Endothelial cell of umbilical vein (primary cell): ENCODE measurements around the gene DGKB. TPM values are rescaled to one million over a fixed set of nuclear protein-coding genes. Genes with fewer than 3 reads are reported as not detected.

Experiments used
- BruUV-seq: library from RNA; stranded (reverse); fragments of 400-500 nt; replicated peaks from 2 replicates; lab custom pipeline; 2021; lab: Mats Ljungman, UMichigan
- CTCF ChIA-PET: fragments of 300-600, 350-600 bp; sonication (Branson Sonifier 250); formaldehyde crosslinking; loops from one replicate; lab custom pipeline; 2021; ENCODE audit warnings: antibody characterized with exemption, inconsistent platforms; lab: Charles Lee
- POLR2A ChIA-PET: fragments of 300-600, 350-600 bp; sonication (Branson Sonifier 250); formaldehyde crosslinking; loops from one replicate; lab custom pipeline; 2021; ENCODE audit warnings: antibody characterized with exemption, inconsistent platforms; lab: Charles Lee
- DNase-seq: peaks from one replicate; pipeline ENCODE4 v3.0.0-alpha.2; 2011; ENCODE audit warnings: low read depth, low spot score
- FAIRE-seq: peaks from 2 replicates; lab custom pipeline; 2011; peaks lifted over from hg19 to GRCh38; lab: Jason Lieb, UNC
- H2AFZ ChIP-seq: 2 replicates; pipeline ENCODE4 v1.6.0; 2012; ENCODE audit warnings: low read depth, low read length, control low read depth, inconsistent platforms
- H3K27ac ChIP-seq: 2 replicates; pipeline ENCODE4 v1.5.1; 2011; ENCODE audit warnings: low read depth, mild to moderate bottlenecking, control low read depth, low read length, moderate library complexity; ENCODE audit not compliant: insufficient read depth
- H3K27me3 ChIP-seq, 2 experiments: 2 replicates each; pipeline versions ENCODE4 v1.6.0 to v1.6.1; 2011; ENCODE audit warnings: low read length in 2 of 2, mixed read lengths in 1 of 2; ENCODE audit not compliant: control insufficient read depth in 2 of 2, insufficient read depth in 2 of 2
- H3K36me3 ChIP-seq, 2 experiments: 2 replicates in 1 of 2; 3 replicates in 1 of 2; pipeline ENCODE4 v1.5.1; 2011; ENCODE audit warnings: low read length in 2 of 2, mild to moderate bottlenecking in 1 of 2, moderate library complexity in 1 of 2; ENCODE audit not compliant: control insufficient read depth in 2 of 2, insufficient read depth in 2 of 2; ENCODE audit errors: extremely low read depth in 1 of 2
- H3K4me1 ChIP-seq: 3 replicates; pipeline ENCODE4 v1.5.1; 2011; ENCODE audit warnings: mild to moderate bottlenecking, low read length; ENCODE audit not compliant: control insufficient read depth, insufficient read depth; ENCODE audit errors: extremely low read depth
- H3K4me2 ChIP-seq: 2 replicates; pipeline ENCODE4 v1.6.1; 2011; ENCODE audit warnings: low read length, control low read depth, mixed read lengths; ENCODE audit not compliant: insufficient read depth
- H3K4me3 ChIP-seq, 3 experiments: fragments of 200-600 bp in 1 of 3; sonication (generic), shearing (Covaris generic) in 1 of 3; replicated peaks in 1 of 3; 2 replicates each; pipeline ENCODE4 v1.5.1; 2011 to 2016; ENCODE audit warnings: control low read depth in 3 of 3, low read length in 3 of 3, mild to moderate bottlenecking in 2 of 3, inconsistent platforms in 1 of 3, low read depth in 1 of 3, moderate library complexity in 1 of 3; ENCODE audit not compliant: insufficient read depth in 1 of 3
- H3K79me2 ChIP-seq: 2 replicates; pipeline ENCODE4 v1.6.0; 2012; ENCODE audit warnings: low read length, inconsistent platforms; ENCODE audit not compliant: control insufficient read depth, insufficient read depth
- H3K9ac ChIP-seq: replicated peaks from 2 replicates; pipeline ENCODE3; 2011; ENCODE audit warnings: low read length, control low read depth; ENCODE audit not compliant: insufficient read depth; ENCODE audit errors: extremely low read depth
- H3K9me1 ChIP-seq: replicated peaks from 3 replicates; pipeline ENCODE4 v1.6.0; 2011; ENCODE audit warnings: mild to moderate bottlenecking, low read length; ENCODE audit not compliant: control insufficient read depth, insufficient read depth; ENCODE audit errors: extremely low read depth
- H3K9me3 ChIP-seq: replicated peaks from 2 replicates; pipeline ENCODE4 v1.5.1; 2012; ENCODE audit warnings: low read length, inconsistent platforms; ENCODE audit not compliant: control insufficient read depth, insufficient read depth
- H4K20me1 ChIP-seq: replicated peaks from 2 replicates; pipeline ENCODE3; 2011; ENCODE audit warnings: mild to moderate bottlenecking, low read length; ENCODE audit not compliant: control insufficient read depth, insufficient read depth; ENCODE audit errors: extremely low read depth
- EZH2 ChIP-seq: IDR thresholded peaks from 2 replicates; pipeline ENCODE4 v1.6.1; 2012; ENCODE audit warnings: borderline replicate concordance, low read depth, mild to moderate bottlenecking, moderate library complexity, low read length, inconsistent platforms; ENCODE audit not compliant: severe bottlenecking
- FOS ChIP-seq: IDR thresholded peaks from 2 replicates; pipeline ENCODE4 v1.6.1; 2011; ENCODE audit warnings: mild to moderate bottlenecking, low read length, moderate library complexity, borderline replicate concordance; ENCODE audit not compliant: insufficient read depth
- GATA2 ChIP-seq: IDR thresholded peaks from 2 replicates; pipeline ENCODE4 v1.7.0; 2011; ENCODE audit warnings: low read depth, mild to moderate bottlenecking, moderate library complexity, mixed read lengths, low read length; ENCODE audit not compliant: insufficient read length, insufficient read depth
- JUN ChIP-seq: IDR thresholded peaks from 2 replicates; pipeline ENCODE4 v1.6.1; 2011; ENCODE audit warnings: borderline replicate concordance, low read depth; ENCODE audit not compliant: insufficient read length, insufficient read depth
- MYC ChIP-seq: IDR thresholded peaks from one replicate; pipeline ENCODE4 v1.6.1; 2011; ENCODE audit warnings: mild to moderate bottlenecking, low read depth, low read length
- POLR2A ChIP-seq: IDR thresholded peaks from 2 replicates; pipeline ENCODE4 v1.6.1; 2012; ENCODE audit warnings: low read depth, mild to moderate bottlenecking, control low read depth, low read length
- POLR2AphosphoS5 ChIP-seq: IDR thresholded peaks from 2 replicates; pipeline ENCODE4 v1.6.1; 2012; ENCODE audit warnings: low read depth, mild to moderate bottlenecking, control low read depth, low read length, moderate library complexity; ENCODE audit not compliant: insufficient read depth
- dilution Hi-C: fragments of 300-500 bp; cut with MboI; formaldehyde crosslinking; loops from one replicate; pipeline ENCODE4 v1.15.0; 2019; ENCODE audit warnings: low sequenced_read_pairs; ENCODE audit not compliant: extremely low pct_ligation_motif_present
- intact Hi-C: fragments of 100-400 bp; cut with micrococcal nuclease; formaldehyde crosslinking; loops from one replicate; pipeline ENCODE4 v1.10.0; 2022
- polyA plus RNA-seq, 4 experiments: library from polyadenylated mRNA; depleted of rRNA in 3 of 4; stranded (reverse) in 3 of 4; unstranded in 1 of 4; fragments of >200 nt; gene quantifications; 2 replicates each; pipeline versions ENCODE4 v1.2.1 to v1.2.3, GENCODE V29; 2011 to 2012; ENCODE audit warnings: missing spikeins in 1 of 4
- total RNA-seq: library from RNA; stranded (reverse); gene quantifications from 2 replicates; pipeline ENCODE4 v1.2.3, GENCODE V29; 2021
- TF ChIP-seq, protein P1 (sequence below), 2 donors: IDR thresholded peaks; 1 replicate in 1 of 2; 2 replicates in 1 of 2; pipeline ENCODE4 v1.5.1; 2011; ENCODE audit warnings: low read length in 2 of 2, mild to moderate bottlenecking in 2 of 2, moderate library complexity in 2 of 2, control low read depth in 1 of 2, inconsistent platforms in 1 of 2, low read depth in 1 of 2; ENCODE audit not compliant: insufficient read depth in 1 of 2; ENCODE audit errors: extremely low read depth in 1 of 2
- TF ChIP-seq, protein P2 (sequence below): IDR thresholded peaks from 2 replicates; pipeline ENCODE4 v1.6.1; 2011; ENCODE audit not compliant: insufficient read depth, insufficient read length

The DGKB gene
- total and polyA plus RNA-seq, 2 donors (not counting 3 experiments of a cell fraction or from before 2014, with no cell fraction given), result not detected

DNA sequence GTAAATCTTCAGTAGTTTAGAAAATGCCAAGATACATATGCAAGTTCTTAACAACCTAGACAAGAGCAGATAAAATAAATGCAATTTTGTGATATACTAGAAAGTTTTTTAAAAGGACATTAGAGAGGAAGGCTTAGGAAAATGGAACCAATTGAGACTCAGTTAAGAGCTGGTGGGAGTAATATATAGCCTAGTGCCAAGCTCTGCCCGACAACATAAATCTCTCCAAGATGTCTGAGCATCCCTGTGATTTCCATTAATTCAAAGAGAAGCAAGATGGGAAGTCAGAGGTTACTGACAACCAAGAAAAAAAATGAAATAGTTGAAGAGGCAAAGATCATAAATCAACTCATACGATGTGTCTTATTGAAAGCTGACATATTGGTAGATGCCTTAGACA, 74.5 kb downstream of the DGKB start:
- H3K36me3 ChIP-seq, result no peaks in the 10 kb centered on the region
- no peaks in the 10 kb centered on the region for H3K4me1 ChIP-seq
- peaks cover 0 to 2% of the 10 kb centered on the region in 2 experiments for H3K27me3 ChIP-seq
- no peaks in the 10 kb centered on the region for H3K9me1 ChIP-seq
- H3K79me2 ChIP-seq, result no peaks in the 10 kb centered on the region
- H2AFZ ChIP-seq, result no peak overlapping the region
- BruUV-seq, result no TSS peak
- intact Hi-C loops (no loop called here), dilution Hi-C loops (no loop called here)
- DNase-seq (no peak), FAIRE-seq (no peak)
- H4K20me1 ChIP-seq, result no peaks in the 10 kb centered on the region
- ChIA-PET POLR2A (no interaction called here), CTCF (interaction anchor here (1.0 kb wide), 1 partner anchor 110 kb away, joined by 3 read pairs; no protein-coding TSS in a partner anchor)
- H3K27ac ChIP-seq, result no peak overlapping the region
- no peaks in the 10 kb centered on the region for H3K9me3 ChIP-seq
- no peak overlapping the region for H3K4me3 ChIP-seq
- H3K4me2 ChIP-seq, result no peak overlapping the region
- TF ChIP-seq JUN (no peak), POLR2AphosphoS5 (no peak), EZH2 (no peak), GATA2 (no peak), MYC (no peak), FOS (no peak), POLR2A (no peak)
- TF ChIP-seq, protein P1, sequence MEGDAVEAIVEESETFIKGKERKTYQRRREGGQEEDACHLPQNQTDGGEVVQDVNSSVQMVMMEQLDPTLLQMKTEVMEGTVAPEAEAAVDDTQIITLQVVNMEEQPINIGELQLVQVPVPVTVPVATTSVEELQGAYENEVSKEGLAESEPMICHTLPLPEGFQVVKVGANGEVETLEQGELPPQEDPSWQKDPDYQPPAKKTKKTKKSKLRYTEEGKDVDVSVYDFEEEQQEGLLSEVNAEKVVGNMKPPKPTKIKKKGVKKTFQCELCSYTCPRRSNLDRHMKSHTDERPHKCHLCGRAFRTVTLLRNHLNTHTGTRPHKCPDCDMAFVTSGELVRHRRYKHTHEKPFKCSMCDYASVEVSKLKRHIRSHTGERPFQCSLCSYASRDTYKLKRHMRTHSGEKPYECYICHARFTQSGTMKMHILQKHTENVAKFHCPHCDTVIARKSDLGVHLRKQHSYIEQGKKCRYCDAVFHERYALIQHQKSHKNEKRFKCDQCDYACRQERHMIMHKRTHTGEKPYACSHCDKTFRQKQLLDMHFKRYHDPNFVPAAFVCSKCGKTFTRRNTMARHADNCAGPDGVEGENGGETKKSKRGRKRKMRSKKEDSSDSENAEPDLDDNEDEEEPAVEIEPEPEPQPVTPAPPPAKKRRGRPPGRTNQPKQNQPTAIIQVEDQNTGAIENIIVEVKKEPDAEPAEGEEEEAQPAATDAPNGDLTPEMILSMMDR (IDR thresholded peaks at IDR 0.05; ENCODE audit: extremely low read depth in 1 of 2, insufficient read depth in 1 of 2, low read depth in 1 of 2, low read length in 2 of 2), result no peak
- TF ChIP-seq, protein P2, sequence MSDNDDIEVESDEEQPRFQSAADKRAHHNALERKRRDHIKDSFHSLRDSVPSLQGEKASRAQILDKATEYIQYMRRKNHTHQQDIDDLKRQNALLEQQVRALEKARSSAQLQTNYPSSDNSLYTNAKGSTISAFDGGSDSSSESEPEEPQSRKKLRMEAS, result no peak
- H3K9ac ChIP-seq, result no peak overlapping the region
